Ishikawa (cell line): ENCODE data around the gene ZNF17.
A peak's percentile ranks its signal among the peaks of the same experiment; 100 is the strongest.

Source experiments
- CEBPB ChIP-seq: IDR thresholded peaks from 2 replicates; pipeline ENCODE4 v1.6.1; 2012
- CREB1 ChIP-seq: IDR thresholded peaks from 2 replicates; pipeline ENCODE4 v1.6.1; 2012; ENCODE audit warnings: low read depth
- EGR1 ChIP-seq: IDR thresholded peaks from 2 replicates; pipeline ENCODE4 v1.6.1; 2012
- EP300 ChIP-seq: IDR thresholded peaks from 2 replicates; pipeline ENCODE4 v1.6.1; 2012; ENCODE audit warnings: borderline replicate concordance
- FOXM1 ChIP-seq: IDR thresholded peaks from 2 replicates; pipeline ENCODE4 v1.6.1; 2012; ENCODE audit warnings: low read depth, borderline replicate concordance
- RAD21 ChIP-seq: IDR thresholded peaks from 2 replicates; pipeline ENCODE4 v1.6.1; 2012; ENCODE audit warnings: low read depth
- TAF1 ChIP-seq: IDR thresholded peaks from 2 replicates; pipeline ENCODE4 v1.6.1; 2012; ENCODE audit warnings: low read depth, mild to moderate bottlenecking
- TCF12 ChIP-seq: IDR thresholded peaks from 2 replicates; pipeline ENCODE4 v1.6.1; 2012; ENCODE audit warnings: low read depth
- TEAD4 ChIP-seq: IDR thresholded peaks from 2 replicates; pipeline ENCODE4 v1.6.1; 2012
- YY1 ChIP-seq: IDR thresholded peaks from 2 replicates; pipeline ENCODE4 v1.6.1; 2012; ENCODE audit warnings: low read depth
- ZBTB7A ChIP-seq: IDR thresholded peaks from 2 replicates; pipeline ENCODE4 v1.6.1; 2012; ENCODE audit warnings: low read depth
- TF ChIP-seq, protein P1 (sequence below): IDR thresholded peaks from 2 replicates; pipeline ENCODE4 v1.6.1; 2012; ENCODE audit warnings: low read depth, mild to moderate bottlenecking
- TF ChIP-seq, protein P2 (sequence below): IDR thresholded peaks from 2 replicates; pipeline ENCODE4 v1.6.1; 2012
- TF ChIP-seq, protein P3 (sequence below): IDR thresholded peaks from 2 replicates; pipeline ENCODE4 v1.6.1; 2012

DNA sequence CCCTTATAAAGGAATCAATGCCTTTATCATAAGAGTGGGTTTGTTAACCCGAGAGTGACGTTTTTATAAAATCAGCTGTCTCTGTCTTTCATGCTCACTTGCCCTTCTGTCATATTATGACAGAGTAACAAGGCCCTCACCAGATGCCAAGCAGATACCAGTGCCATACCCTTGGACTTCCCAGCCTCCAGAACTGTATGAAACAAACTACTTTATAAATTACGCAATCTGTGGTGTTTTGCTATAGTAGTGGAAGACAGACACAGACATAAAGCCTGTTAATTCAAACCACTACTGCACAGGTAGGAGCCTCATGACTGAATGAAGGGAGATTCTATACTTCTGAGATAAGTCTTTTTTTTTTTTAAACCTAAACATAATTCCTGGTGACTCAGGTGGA lies 41.3 kb downstream of the ZNF17 start:
- no peak for TF ChIP-seq FOXM1
- TF ChIP-seq, protein P1, sequence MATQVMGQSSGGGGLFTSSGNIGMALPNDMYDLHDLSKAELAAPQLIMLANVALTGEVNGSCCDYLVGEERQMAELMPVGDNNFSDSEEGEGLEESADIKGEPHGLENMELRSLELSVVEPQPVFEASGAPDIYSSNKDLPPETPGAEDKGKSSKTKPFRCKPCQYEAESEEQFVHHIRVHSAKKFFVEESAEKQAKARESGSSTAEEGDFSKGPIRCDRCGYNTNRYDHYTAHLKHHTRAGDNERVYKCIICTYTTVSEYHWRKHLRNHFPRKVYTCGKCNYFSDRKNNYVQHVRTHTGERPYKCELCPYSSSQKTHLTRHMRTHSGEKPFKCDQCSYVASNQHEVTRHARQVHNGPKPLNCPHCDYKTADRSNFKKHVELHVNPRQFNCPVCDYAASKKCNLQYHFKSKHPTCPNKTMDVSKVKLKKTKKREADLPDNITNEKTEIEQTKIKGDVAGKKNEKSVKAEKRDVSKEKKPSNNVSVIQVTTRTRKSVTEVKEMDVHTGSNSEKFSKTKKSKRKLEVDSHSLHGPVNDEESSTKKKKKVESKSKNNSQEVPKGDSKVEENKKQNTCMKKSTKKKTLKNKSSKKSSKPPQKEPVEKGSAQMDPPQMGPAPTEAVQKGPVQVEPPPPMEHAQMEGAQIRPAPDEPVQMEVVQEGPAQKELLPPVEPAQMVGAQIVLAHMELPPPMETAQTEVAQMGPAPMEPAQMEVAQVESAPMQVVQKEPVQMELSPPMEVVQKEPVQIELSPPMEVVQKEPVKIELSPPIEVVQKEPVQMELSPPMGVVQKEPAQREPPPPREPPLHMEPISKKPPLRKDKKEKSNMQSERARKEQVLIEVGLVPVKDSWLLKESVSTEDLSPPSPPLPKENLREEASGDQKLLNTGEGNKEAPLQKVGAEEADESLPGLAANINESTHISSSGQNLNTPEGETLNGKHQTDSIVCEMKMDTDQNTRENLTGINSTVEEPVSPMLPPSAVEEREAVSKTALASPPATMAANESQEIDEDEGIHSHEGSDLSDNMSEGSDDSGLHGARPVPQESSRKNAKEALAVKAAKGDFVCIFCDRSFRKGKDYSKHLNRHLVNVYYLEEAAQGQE = no peak
- peak; percentile 52; the same call in 1 of the 2 replicates for TF ChIP-seq CEBPB
- no peak for TF ChIP-seq EP300
- TF ChIP-seq TCF12 = no peak
- TF ChIP-seq YY1 = no peak
- TF ChIP-seq CREB1 = no peak
- no peak for TF ChIP-seq TEAD4
- TF ChIP-seq RAD21 = no peak
- TF ChIP-seq ZBTB7A = no peak
- TF ChIP-seq, protein P2, sequence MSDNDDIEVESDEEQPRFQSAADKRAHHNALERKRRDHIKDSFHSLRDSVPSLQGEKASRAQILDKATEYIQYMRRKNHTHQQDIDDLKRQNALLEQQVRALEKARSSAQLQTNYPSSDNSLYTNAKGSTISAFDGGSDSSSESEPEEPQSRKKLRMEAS = no peak
- TF ChIP-seq TAF1 = no peak
- TF ChIP-seq, protein P3, sequence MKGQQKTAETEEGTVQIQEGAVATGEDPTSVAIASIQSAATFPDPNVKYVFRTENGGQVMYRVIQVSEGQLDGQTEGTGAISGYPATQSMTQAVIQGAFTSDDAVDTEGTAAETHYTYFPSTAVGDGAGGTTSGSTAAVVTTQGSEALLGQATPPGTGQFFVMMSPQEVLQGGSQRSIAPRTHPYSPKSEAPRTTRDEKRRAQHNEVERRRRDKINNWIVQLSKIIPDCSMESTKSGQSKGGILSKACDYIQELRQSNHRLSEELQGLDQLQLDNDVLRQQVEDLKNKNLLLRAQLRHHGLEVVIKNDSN = no peak
- no peak for TF ChIP-seq EGR1
